Kasumi-1 (cell line): ENCODE data around the gene SGF29.
A peak's percentile ranks its signal among the peaks of the same experiment; 100 is the strongest.
"Not testable (repeated sequence)": the region's sequence is repeated elsewhere in the genome, so short reads cannot be mapped to it uniquely, and the experiment has no call there.

Experiments used
- DNase-seq, 2 experiments: peaks; one replicate each; lab custom pipeline; 2025; lab: John Stamatoyannopoulos, UW

Gene SGF29

GRCh38 chr16:28553776-28554633 lies at the start of gene SGF29:
Gene SGF29, plus strand, starts transcription at chr16:28553920. Its CDS starts 27,150 bp downstream, at chr16:28581070.
- peak; percentile 61 to 71 for DNase-seq

GRCh38 chr16:28504707-28505404 lies 48.9 kb upstream of the SGF29 start:
- no peak for DNase-seq

GRCh38 chr16:28505489-28506137 lies 48.1 kb upstream of the SGF29 start:
- DNase-seq, result no peak

- no peak for DNase-seq
Observed at GRCh38 chr16:28511031-28511430, 42.7 kb upstream of the SGF29 start.

DNA sequence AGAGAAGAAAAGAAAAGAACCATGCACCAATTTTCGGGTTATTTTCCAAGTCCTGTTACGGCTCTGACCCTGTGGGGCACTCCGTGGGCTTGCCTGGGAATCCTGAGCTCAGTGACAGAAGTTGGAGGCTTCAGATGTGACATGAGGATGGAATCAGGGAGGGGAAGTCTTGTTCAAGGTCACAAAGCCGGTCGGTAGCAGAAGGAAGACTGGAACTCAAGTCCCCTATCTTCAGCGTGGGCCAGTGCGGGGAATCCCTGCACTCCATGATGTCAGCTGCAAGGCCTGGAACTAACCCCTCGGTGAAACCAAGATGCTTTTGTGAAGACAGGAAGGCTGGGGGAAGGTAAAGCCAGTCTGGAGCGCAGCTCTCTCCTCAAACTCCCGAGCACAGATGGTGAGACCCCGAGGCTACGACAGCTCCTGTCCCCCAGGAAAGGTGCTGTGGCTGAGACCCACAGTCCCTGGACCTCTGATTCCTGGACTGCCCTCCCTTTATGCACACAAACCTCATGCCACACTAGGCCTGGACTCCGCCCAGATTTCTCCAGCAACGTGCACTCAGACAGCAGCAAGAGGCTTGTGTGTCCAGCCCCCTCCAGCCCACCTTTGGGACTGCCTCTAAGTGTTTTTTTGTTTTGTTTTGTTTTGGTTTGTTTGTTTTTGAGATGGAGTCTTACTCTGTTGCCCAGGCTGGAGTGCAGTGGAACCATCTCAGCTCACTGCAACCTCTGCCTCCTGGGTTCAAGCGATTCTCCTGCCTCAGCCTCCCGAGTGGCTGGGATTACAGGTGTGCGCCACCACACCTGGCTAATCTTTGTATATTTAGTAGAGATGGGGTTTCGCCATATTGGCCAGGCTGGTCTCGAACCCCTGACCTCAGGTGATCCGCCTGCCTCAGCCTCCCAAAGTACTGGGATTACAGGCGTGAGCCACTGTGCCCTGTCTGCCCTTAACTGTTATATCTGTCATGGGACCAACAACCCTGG lies 41.6 kb upstream of the SGF29 start:
- no peak for DNase-seq

DNA sequence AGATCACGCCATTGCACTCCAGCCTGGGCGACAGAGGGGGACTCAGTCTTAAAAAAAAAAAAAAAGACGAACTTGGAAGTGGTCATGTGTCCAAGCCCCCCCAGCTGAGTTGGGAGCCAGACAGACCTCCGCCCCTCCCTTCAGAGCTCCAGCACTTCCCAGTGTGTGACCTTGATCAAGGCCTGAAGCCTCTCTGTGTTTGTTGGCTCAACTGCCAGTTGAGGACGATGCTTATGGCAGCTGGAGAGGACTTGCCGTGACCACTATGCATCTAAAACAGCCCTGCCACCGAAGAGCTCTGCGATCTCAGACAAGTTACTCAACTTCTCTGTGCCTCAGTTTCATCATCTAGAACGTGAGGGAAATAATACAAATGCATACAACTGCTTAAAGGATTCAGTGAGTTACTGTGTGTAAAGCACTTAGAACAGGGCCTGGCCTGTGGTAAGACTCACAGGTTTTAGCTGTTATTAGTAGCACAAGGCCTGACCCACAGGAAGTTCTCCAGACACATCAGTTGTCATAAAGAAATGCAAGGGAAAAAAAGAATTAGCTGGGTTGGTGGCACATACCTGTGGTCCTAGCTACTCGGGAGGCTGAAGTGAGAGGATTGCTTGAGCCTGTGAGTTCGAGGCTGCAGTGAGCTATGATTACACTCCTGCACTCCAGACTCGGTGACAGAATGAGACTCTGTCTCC lies 40.1 kb upstream of the SGF29 start:
- no peak for DNase-seq

DNA sequence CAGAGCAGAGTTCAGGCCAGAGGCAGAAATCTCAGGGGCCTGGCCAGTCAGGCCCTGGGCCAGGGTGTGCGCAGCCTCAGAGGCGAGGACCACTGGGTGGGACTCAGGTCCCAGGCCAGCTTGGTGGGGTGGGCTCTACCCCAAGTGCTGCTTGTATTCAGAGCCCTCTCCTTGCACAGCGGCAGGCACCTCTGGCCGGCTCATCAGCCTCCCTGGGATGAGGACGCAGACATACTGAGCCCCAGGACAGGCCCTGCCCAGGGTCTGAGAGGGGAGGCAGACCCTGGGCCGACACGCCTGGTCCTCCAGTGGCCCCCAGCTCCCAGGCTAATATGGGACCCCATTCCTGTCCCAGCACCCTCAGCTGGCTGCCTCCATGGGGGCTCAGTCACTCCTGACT lies 39.5 kb upstream of the SGF29 start:
- DNase-seq, result no peak

DNA sequence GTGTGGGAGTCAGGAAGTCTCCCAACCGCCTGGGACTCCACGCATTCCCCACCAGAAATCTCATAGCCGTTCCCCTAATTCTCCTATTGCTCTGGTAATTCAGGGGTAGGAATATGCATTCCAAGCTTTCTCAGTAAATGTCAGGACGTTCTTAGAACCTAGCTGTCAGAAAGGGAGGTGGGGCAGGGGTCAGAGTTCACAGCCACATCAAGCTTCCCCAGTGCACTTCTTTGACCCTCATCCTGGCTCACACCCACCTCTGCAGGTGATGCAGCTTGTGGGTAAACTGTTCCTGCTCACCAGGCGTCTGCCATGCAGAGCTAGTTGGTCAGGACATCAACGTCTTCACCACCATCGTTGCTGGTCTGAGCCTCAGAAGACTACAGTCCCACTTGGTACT lies 33.0 kb upstream of the SGF29 start:
- no peak for DNase-seq

- DNase-seq, result no peak
Observed at GRCh38 chr16:28521436-28521835, 32.3 kb upstream of the SGF29 start.

DNA sequence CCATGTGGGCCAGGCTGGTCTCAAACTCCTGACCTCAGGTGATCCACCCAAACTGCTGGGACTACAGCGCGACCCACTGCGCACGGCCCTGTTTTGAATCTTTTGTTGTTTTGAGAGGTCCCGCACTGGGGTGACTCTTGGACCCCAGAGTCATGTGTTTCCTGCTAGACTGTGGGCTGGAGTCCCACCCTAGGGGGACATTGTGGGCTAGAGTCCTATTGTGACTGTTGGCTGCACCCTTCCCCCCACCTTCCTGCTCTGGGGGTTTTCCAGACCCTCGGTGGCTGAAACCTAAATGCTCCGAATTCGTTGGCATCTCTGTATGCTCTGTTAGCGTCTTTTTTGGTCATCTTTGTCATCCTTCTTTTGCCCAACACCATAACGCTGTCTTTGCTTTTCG lies 30.9 kb upstream of the SGF29 start:
- no peak for DNase-seq

- DNase-seq, result no peak
Observed at GRCh38 chr16:28524681-28525171, 29.0 kb upstream of the SGF29 start.

- no peak for DNase-seq
Observed at GRCh38 chr16:28526201-28527099, 27.3 kb upstream of the SGF29 start.

DNA sequence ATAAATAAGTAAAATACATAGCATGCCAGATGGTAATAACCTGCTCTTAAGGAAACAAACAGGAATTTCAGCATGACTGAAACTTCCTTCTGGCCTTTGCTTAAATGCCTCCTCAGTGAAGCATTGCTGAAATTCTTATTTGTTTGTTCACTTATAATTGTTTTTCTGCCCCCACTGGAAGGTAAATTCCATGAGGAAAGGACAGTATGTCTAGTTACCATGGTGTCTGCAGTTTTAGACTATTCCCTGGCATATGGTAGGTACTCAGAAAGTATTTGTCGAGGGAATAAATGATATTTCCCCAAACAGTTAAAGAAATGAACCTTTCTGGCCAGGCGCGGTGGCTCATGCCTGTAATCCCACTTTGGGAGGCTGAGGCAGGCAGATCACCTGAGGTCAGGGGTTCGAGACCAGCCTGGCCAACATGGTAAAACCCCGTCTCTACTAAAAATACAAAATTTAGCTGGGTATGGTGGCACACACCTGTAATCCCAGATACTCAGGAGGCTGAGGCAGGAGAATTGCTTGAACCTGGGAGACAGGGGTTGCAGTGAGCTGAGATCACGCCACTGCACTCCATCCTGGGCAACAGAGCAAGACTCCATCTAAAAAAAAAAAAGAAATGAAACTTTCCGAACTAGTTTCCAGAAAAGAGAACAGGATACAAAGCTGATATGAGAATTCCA lies 26.5 kb upstream of the SGF29 start:
- not testable (repeated sequence) for DNase-seq

DNA sequence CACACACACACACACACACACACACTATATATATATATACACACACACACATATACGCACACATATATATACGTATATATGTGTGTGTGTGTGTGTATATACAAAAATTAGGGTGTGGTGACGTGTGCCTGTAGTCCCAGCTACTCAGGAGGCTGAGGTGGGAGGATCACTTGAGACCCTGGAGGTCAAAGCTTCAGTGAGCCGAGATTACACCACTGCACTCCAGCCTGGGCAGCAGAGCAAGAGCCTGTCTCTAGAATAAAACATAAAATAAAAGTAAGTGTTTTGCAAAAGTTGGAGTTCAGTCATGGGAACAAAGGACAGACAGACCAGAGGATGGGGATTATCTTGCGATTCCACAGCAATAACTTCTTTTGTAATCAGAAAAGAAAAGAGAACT lies 25.7 kb upstream of the SGF29 start:
- no peak for DNase-seq

- no peak for DNase-seq
Observed at GRCh38 chr16:28528463-28528867, 25.3 kb upstream of the SGF29 start.

DNA sequence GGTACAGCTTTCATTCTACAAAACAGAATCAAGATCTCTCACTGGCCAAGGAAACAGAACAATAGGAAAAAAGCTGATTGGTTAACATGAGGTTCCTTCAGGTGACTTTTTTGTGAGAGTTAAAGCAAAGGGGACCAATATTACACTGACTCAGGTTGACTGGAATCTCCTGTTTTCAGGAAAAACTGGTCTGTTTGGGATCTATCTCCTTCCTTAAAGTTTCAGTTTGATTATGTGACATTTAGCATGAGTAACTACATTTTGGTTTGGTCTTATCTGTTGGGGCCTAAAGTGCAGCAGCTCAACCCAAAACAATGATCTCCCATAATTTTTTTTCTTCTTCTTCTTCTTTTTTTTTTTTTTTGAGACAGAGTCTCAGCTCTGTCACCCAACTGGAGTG lies 24.6 kb upstream of the SGF29 start:
- DNase-seq, result no peak

- no peak for DNase-seq
Observed at GRCh38 chr16:28531777-28532744, 21.7 kb upstream of the SGF29 start.
